Panc1 (cell line): ENCODE measurements around the gene TMEM191C. TPM values are rescaled to one million over a fixed set of nuclear protein-coding genes. Genes with fewer than 3 reads are reported as not detected.

Source experiments
- ATAC-seq: fragments of 200-7000 bp; cut with Tn5 transposase; 2 replicates; pipeline ENCODE4 v1.9.1; 2020; ENCODE audit warnings: mild to moderate bottlenecking, moderate library complexity
- BruUV-seq: library from RNA; stranded (reverse); fragments of 400-500 nt; replicated peaks from 2 replicates; lab custom pipeline; 2021; lab: Mats Ljungman, UMichigan
- CTCF ChIA-PET: fragments of 300-600 bp; sonication (Branson Sonifier 250); formaldehyde crosslinking; loops from one replicate; lab custom pipeline; 2022; ENCODE audit warnings: antibody characterized with exemption; lab: Charles Lee
- POLR2A ChIA-PET: fragments of 300-600 bp; sonication (Branson Sonifier 250); formaldehyde crosslinking; loops from one replicate; lab custom pipeline; 2022; ENCODE audit warnings: antibody characterized with exemption; lab: Charles Lee
- DNase-seq: peaks from one replicate; pipeline ENCODE4 v3.0.0-alpha.2; 2010; ENCODE audit warnings: low read depth, low spot score
- H3K27ac ChIP-seq: 2 replicates; pipeline ENCODE4 v1.5.1; 2011; ENCODE audit warnings: mild to moderate bottlenecking, low read length, inconsistent platforms
- H3K27me3 ChIP-seq: fragments of 200-500 bp; sonication (Bioruptor generic); 2 replicates; pipeline ENCODE4 v1.6.0; 2014; ENCODE audit warnings: low read length, inconsistent platforms; ENCODE audit not compliant: control insufficient read depth, insufficient read depth
- H3K36me3 ChIP-seq: fragments of 200-500 bp; sonication (Bioruptor generic); 2 replicates; pipeline ENCODE4 v1.5.1; 2014; ENCODE audit warnings: inconsistent platforms, mild to moderate bottlenecking, low read length, moderate library complexity; ENCODE audit not compliant: control insufficient read depth, insufficient read depth
- H3K4me1 ChIP-seq: 2 replicates; pipeline ENCODE4 v1.5.1; 2011; ENCODE audit warnings: inconsistent platforms, mild to moderate bottlenecking, low read length, moderate library complexity; ENCODE audit not compliant: control insufficient read depth, insufficient read depth
- H3K4me3 ChIP-seq, 2 experiments: 2 replicates each; pipeline ENCODE4 v1.5.1; 2011 to 2012; ENCODE audit warnings: low read depth in 2 of 2, low read length in 2 of 2, mild to moderate bottlenecking in 2 of 2, inconsistent platforms in 1 of 2, moderate library complexity in 1 of 2
- H3K9me3 ChIP-seq: fragments of 200-500 bp; sonication (Bioruptor generic); 2 replicates; pipeline ENCODE4 v1.5.1; 2014; ENCODE audit warnings: low read depth, mild to moderate bottlenecking, inconsistent platforms, low read length, moderate library complexity; ENCODE audit not compliant: control insufficient read depth, insufficient read depth
- CTCF ChIP-seq: fragments of 450-650 bp; IDR thresholded peaks from 2 replicates; pipeline ENCODE4 v1.5.1; 2017; ENCODE audit warnings: mild to moderate bottlenecking
- POLR2AphosphoS5 ChIP-seq: IDR thresholded peaks from 2 replicates; pipeline ENCODE4 v1.6.1; 2012; ENCODE audit warnings: mild to moderate bottlenecking, low read depth, low read length, moderate library complexity
- REST ChIP-seq, 2 experiments: IDR thresholded peaks; 2 replicates each; pipeline ENCODE4 v1.6.1; 2011 to 2012; ENCODE audit warnings: low read depth in 2 of 2, control low read depth in 1 of 2, low read length in 1 of 2, mild to moderate bottlenecking in 1 of 2, moderate library complexity in 1 of 2; ENCODE audit not compliant: insufficient read depth in 1 of 2
- SIN3A ChIP-seq: IDR thresholded peaks from 2 replicates; pipeline ENCODE4 v1.6.1; 2012; ENCODE audit warnings: low read depth, mild to moderate bottlenecking, low read length, moderate library complexity, borderline replicate concordance; ENCODE audit not compliant: insufficient read depth
- TCF7L2 ChIP-seq: IDR thresholded peaks from 2 replicates; pipeline ENCODE4 v1.6.1; 2011; ENCODE audit warnings: mild to moderate bottlenecking, low read depth, low read length, inconsistent platforms
- in situ Hi-C: cut with HindIII; loops from 2 replicates; pipeline ENCODE4 v1.10.0; 2016; ENCODE audit warnings: low sequenced_read_pairs, low pct_unique_long_range_greater_than_20kb
- intact Hi-C: fragments of 100-400 bp; cut with micrococcal nuclease; formaldehyde crosslinking; loops from one replicate; pipeline ENCODE4 v1.10.0; 2022; ENCODE audit not compliant: unreplicated experiment
- total RNA-seq: library from RNA; stranded (reverse); gene quantifications from one replicate; pipeline ENCODE4 v1.2.1, GENCODE V29; 2021; ENCODE audit not compliant: unreplicated experiment

TMEM191C gene
- total RNA-seq, 1 experiment from 2014 or later, result 2.9 TPM

DNA sequence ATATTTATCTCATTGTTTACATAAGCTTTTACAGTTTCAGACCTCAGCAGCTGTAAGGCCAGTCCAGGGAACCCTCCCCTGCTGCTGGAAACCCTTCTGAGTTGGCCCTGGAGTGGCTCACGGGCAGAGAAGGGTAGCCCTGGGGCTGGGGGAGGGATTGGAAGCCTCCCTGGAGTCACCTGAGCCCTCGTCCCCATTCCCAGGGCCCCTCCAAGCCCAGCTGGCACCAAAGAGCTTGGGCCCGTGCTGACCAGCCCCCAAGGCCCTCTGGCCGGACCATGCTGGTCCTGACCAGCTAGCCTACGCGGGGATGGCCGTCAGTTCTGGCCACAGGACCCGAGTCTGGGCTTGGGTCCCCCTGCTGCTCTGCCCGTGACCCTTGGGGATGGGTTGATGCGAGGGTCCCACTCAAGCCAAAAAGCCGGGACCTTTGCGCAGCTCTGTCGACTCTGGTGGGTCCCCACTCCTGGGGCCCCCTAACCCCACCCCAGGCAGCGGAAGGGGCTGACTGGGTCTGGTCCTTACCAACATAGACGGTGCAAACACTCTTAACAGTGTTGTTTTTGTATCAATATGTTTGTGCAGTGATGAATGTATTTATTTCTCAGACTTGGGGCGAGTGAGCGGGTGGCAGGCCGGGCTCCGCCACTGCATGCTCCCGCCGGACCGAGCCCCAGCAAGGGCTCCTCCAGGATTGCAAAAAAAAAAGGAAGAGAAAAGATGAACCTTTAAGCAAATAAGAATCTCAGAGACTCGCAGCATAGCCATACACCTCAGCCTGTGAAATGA lies 17.5 kb upstream of the TMEM191C start:
- Histone ChIP-seq H3K27ac (no peak overlapping the region), H3K36me3 (no peaks in the 10 kb centered on the region), H3K9me3 (no peaks in the 10 kb centered on the region), H3K4me1 (no peaks in the 10 kb centered on the region), H3K4me3 (no peak overlapping the region), H3K27me3 (no peaks in the 10 kb centered on the region)
- ATAC-seq, result no peak
- CTCF ChIA-PET, result no interaction called here
- no peak for DNase-seq
- TSS peak; percentile 42 for BruUV-seq
- TF ChIP-seq CTCF (no peak), TCF7L2 (no peak), POLR2AphosphoS5 (no peak), SIN3A (no peak)
- in situ Hi-C loops, result no loop called here
- POLR2A ChIA-PET, result no interaction called here
- intact Hi-C loops, result no loop called here

- TF ChIP-seq TCF7L2, result no peak
- TF ChIP-seq REST (IDR thresholded peaks at IDR 0.05; ENCODE audit: insufficient read depth in 1 of 2, low read depth in 2 of 2, low read length in 1 of 2), result no peak
- TF ChIP-seq SIN3A, result no peak
Measured at GRCh38 chr22:21450320-21450831, 16.8 kb upstream of the TMEM191C start.

DNA sequence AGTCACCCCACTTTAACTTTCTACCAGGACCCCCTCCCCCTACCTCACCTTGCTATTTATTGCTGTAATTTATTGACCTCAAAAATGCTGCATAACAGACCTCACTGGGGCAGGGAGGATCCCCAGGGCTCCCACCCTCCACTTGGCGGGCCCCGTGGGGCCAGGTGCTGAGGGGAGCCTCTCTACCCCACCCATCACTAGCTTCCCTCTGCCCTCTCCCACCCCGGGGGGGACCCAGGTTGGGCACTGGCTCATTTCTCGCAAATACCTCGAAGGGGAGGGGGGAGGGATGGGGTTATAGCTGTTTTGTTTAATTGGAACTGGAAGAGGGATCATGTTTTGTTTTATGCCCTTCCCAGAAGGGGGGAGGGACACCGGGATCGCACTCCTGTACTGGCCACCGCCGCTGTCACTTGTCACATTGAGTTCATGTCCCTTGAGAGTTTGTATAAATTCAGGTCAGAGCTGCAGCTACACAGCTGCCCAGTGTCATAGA lies 16.3 kb upstream of the TMEM191C start:
- peaks cover 4% of the 10 kb centered on the region; the same call in 1 of the 2 replicates for H3K4me1 ChIP-seq
- in situ Hi-C loops, result no loop called here
- ChIA-PET CTCF (no interaction called here), POLR2A (no interaction called here)
- H3K36me3 ChIP-seq, result no peaks in the 10 kb centered on the region
- no peaks in the 10 kb centered on the region for H3K27me3 ChIP-seq
- BruUV-seq, result no TSS peak
- intact Hi-C loops, result no loop called here
- H3K4me3 ChIP-seq, result no peak overlapping the region
- TF ChIP-seq SIN3A (no peak), CTCF (no peak), REST (IDR thresholded peaks at IDR 0.05; ENCODE audit: insufficient read depth in 1 of 2, low read depth in 2 of 2, low read length in 1 of 2) (no peak), TCF7L2 (no peak), POLR2AphosphoS5 (no peak)
- no peak overlapping the region for H3K27ac ChIP-seq
- ATAC-seq (no peak), DNase-seq (no peak)
- H3K9me3 ChIP-seq, result no peaks in the 10 kb centered on the region

More at GRCh38 chr22:21450320-21450831, 16.8 kb upstream of the TMEM191C start:
- Histone ChIP-seq H3K4me1 (peaks cover under 1% of the 10 kb centered on the region; the same call in 1 of the 2 replicates), H3K36me3 (no peaks in the 10 kb centered on the region), H3K9me3 (no peaks in the 10 kb centered on the region), H3K4me3 (no peak overlapping the region), H3K27me3 (no peaks in the 10 kb centered on the region), H3K27ac (no peak overlapping the region)
- CTCF ChIA-PET, result no interaction called here
- intact Hi-C loops, result no loop called here
- DNase-seq, result no peak
- POLR2A ChIA-PET, result no interaction called here
- in situ Hi-C loops, result no loop called here
- no TSS peak for BruUV-seq
- ATAC-seq, result no peak
